Measurements from ENCODE around the gene OR10R2.
"Not testable (repeated sequence)": the region's sequence is repeated elsewhere in the genome, so short reads cannot be mapped to it uniquely, and the experiment has no call there.

Gene OR10R2

GRCh38 chr1:158471920-158472319, at the start of gene OR10R2:
OR10R2 (plus strand) TSS chr1:158472220; CDS start chr1:158472326, 106 bp downstream.
- H3K4me3 ChIP-seq (replicated peaks; ENCODE audit: low read depth, low read length) = no peak within 1 kb of the TSS
- H3K36me3 ChIP-seq (ENCODE audit: control insufficient read depth, insufficient read depth, low read length) = no peaks in the 10 kb centered on the region
- no peak for DNase-seq (ENCODE audit: extremely low read depth, insufficient read length)
- no peak for TF ChIP-seq CTCF (IDR thresholded peaks at IDR 0.05; ENCODE audit: insufficient read depth, low read length, poor library complexity, severe bottlenecking)
- no peaks in the 10 kb centered on the region for H3K27me3 ChIP-seq (replicated peaks; ENCODE audit: control insufficient read depth, insufficient read depth, low read length)

GRCh38 chr1:158425027-158425426, 47.0 kb upstream of the OR10R2 start:
- no peak for TF ChIP-seq CTCF (IDR thresholded peaks at IDR 0.05; ENCODE audit: insufficient read depth, low read length, poor library complexity, severe bottlenecking)
- H3K4me3 ChIP-seq (replicated peaks; ENCODE audit: low read depth, low read length) = no peak overlapping the region
- H3K27me3 ChIP-seq (replicated peaks; ENCODE audit: control insufficient read depth, insufficient read depth, low read length) = no peaks in the 10 kb centered on the region
- H3K36me3 ChIP-seq (ENCODE audit: control insufficient read depth, insufficient read depth, low read length) = no peaks in the 10 kb centered on the region
- no peak for DNase-seq (ENCODE audit: extremely low read depth, insufficient read length)

GRCh38 chr1:158426137-158426536, 45.9 kb upstream of the OR10R2 start, which contains the start of gene OR10K2:
OR10K2 (minus strand) TSS chr1:158426237; CDS start chr1:158420866, 5,371 bp downstream.
- DNase-seq (ENCODE audit: extremely low read depth, insufficient read length) = no peak
- TF ChIP-seq CTCF (IDR thresholded peaks at IDR 0.05; ENCODE audit: insufficient read depth, low read length, poor library complexity, severe bottlenecking) = no peak
- Histone ChIP-seq H3K36me3 (ENCODE audit: control insufficient read depth, insufficient read depth, low read length) (no peaks in the 10 kb centered on the region), H3K4me3 (replicated peaks; ENCODE audit: low read depth, low read length) (no peak within 1 kb of the TSS), H3K27me3 (replicated peaks; ENCODE audit: control insufficient read depth, insufficient read depth, low read length) (no peaks in the 10 kb centered on the region)

- not testable (repeated sequence) for H3K36me3 ChIP-seq (ENCODE audit: control insufficient read depth, insufficient read depth, low read length); H3K27me3 ChIP-seq (replicated peaks; ENCODE audit: control insufficient read depth, insufficient read depth, low read length); DNase-seq (ENCODE audit: extremely low read depth, insufficient read length); H3K4me3 ChIP-seq (replicated peaks; ENCODE audit: low read depth, low read length)
These were observed 41.9 kb upstream of the OR10R2 start for GRCh38 chr1:158430163-158430562.

- no peak for TF ChIP-seq CTCF (IDR thresholded peaks at IDR 0.05; ENCODE audit: insufficient read depth, low read length, poor library complexity, severe bottlenecking)
- Histone ChIP-seq H3K36me3 (ENCODE audit: control insufficient read depth, insufficient read depth, low read length) (no peaks in the 10 kb centered on the region), H3K27me3 (replicated peaks; ENCODE audit: control insufficient read depth, insufficient read depth, low read length) (no peaks in the 10 kb centered on the region), H3K4me3 (replicated peaks; ENCODE audit: low read depth, low read length) (no peak overlapping the region)
- no peak for DNase-seq (ENCODE audit: extremely low read depth, insufficient read length)
These were observed 37.3 kb upstream of the OR10R2 start for GRCh38 chr1:158434741-158435140.

- Histone ChIP-seq H3K27me3 (replicated peaks; ENCODE audit: control insufficient read depth, insufficient read depth, low read length) (no peaks in the 10 kb centered on the region), H3K36me3 (ENCODE audit: control insufficient read depth, insufficient read depth, low read length) (no peaks in the 10 kb centered on the region), H3K4me3 (replicated peaks; ENCODE audit: low read depth, low read length) (no peak overlapping the region)
- no peak for DNase-seq (ENCODE audit: extremely low read depth, insufficient read length)
- no peak for TF ChIP-seq CTCF (IDR thresholded peaks at IDR 0.05; ENCODE audit: insufficient read depth, low read length, poor library complexity, severe bottlenecking)
These were observed 26.6 kb upstream of the OR10R2 start for GRCh38 chr1:158445376-158445775.
